ENCODE measurements around the gene GNAZ. TPM values are rescaled to one million over a fixed set of nuclear protein-coding genes. Genes with fewer than 3 reads are reported as not detected.

Gene GNAZ
- total and polyA plus RNA-seq, 4 donors: 0.21 to 2.2 (median 0.38) TPM

GRCh38 chr22:23110922-23111527 is 40.7 kb downstream of the GNAZ start:
- WGBS: 93% methylated on average over 15 of the region's 15 CpGs
- TF ChIP-seq HNF4A (conservative IDR thresholded peaks at IDR 0.05) (no peak), GABPA (IDR thresholded peaks at IDR 0.05 in 1 of 2, conservative IDR thresholded peaks at IDR 0.05 in 1 of 2) (no peak), SP1 (IDR thresholded peaks at IDR 0.05) (no peak), FOXA1 (IDR thresholded peaks at IDR 0.05) (no peak), JUND (IDR thresholded peaks at IDR 0.05) (no peak), TAF1 (conservative IDR thresholded peaks at IDR 0.05) (no peak), CTCF (IDR thresholded peaks at IDR 0.05; ENCODE audit: low read depth, low read length, missing input control) (no peak), HNF4G (IDR thresholded peaks at IDR 0.05) (no peak), RAD21 (IDR thresholded peaks at IDR 0.05) (no peak), EGR1 (IDR thresholded peaks at IDR 0.05; ENCODE audit: low read depth in 2 of 2) (no peak), RXRA (IDR thresholded peaks at IDR 0.05) (no peak), MAX (IDR thresholded peaks at IDR 0.05) (no peak), YY1 (IDR thresholded peaks at IDR 0.05) (no peak), FOXA2 (IDR thresholded peaks at IDR 0.05) (no peak), REST (IDR thresholded peaks at IDR 0.05) (no peak), NR2F2 (IDR thresholded peaks at IDR 0.05) (no peak)
- TF ChIP-seq, protein P1, sequence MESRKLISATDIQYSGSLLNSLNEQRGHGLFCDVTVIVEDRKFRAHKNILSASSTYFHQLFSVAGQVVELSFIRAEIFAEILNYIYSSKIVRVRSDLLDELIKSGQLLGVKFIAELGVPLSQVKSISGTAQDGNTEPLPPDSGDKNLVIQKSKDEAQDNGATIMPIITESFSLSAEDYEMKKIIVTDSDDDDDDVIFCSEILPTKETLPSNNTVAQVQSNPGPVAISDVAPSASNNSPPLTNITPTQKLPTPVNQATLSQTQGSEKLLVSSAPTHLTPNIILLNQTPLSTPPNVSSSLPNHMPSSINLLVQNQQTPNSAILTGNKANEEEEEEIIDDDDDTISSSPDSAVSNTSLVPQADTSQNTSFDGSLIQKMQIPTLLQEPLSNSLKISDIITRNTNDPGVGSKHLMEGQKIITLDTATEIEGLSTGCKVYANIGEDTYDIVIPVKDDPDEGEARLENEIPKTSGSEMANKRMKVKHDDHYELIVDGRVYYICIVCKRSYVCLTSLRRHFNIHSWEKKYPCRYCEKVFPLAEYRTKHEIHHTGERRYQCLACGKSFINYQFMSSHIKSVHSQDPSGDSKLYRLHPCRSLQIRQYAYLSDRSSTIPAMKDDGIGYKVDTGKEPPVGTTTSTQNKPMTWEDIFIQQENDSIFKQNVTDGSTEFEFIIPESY (IDR thresholded peaks at IDR 0.05): no peak
- no peak overlapping the region for H3K4me3 ChIP-seq (ENCODE audit: low read depth in 1 of 3, low read length in 3 of 3)
- no peak for DNase-seq (ENCODE audit: low spot score)
- H3K4me1 ChIP-seq (ENCODE audit: control insufficient read depth in 4 of 4, insufficient read depth in 4 of 4, low read length in 3 of 4): no peaks in the 10 kb centered on the region
- no peaks in the 10 kb centered on the region for H3K27me3 ChIP-seq (ENCODE audit: control insufficient read depth in 4 of 4, insufficient read depth in 4 of 4, low read length in 3 of 4)
- H3K9me3 ChIP-seq (ENCODE audit: control insufficient read depth in 4 of 4, low read length in 3 of 4): no peaks in the 10 kb centered on the region
- no peak overlapping the region for H3K9ac ChIP-seq (ENCODE audit: low read depth in 1 of 2, low read length in 2 of 2)
- H3K27ac ChIP-seq (ENCODE audit: low read depth in 1 of 2, low read length in 2 of 2): no peak overlapping the region
- no peaks in the 10 kb centered on the region for H3K36me3 ChIP-seq (ENCODE audit: control insufficient read depth in 4 of 4, insufficient read depth in 3 of 4, low read depth in 1 of 4, low read length in 3 of 4)
